ENCODE results near the gene SOX5. TPM values are rescaled to one million over a fixed set of nuclear protein-coding genes. Genes with fewer than 3 reads are reported as not detected.

Gene SOX5
- total and polyA plus RNA-seq, 12 donors: 0.47 to 10.4 (median 1.9) TPM

DNA sequence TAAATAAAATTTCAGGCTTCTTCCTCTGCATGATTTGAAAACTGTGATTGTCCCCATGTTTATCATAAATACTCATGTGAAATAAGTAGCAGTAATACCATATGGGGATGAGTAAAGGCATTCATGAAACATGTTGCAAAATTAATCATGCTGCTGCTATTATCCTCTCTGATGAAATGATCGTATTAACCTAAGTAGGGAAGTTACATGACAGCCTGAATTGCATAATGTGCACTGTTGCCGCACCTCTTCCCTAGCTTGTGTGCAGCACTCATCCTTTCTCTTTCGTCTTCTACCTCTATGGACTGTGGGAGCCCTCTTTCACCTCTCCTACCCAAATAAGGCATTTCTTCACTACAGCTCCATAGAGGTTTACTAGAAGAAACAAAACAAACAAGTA is 367.6 kb downstream of the SOX5 start:
- Histone ChIP-seq H3K27ac (no peak overlapping the region), H3K36me3 (replicated peaks in 1 of 2) (no peaks in the 10 kb centered on the region), H3K4me3 (no peak overlapping the region), H3K4me1 (replicated peaks in 1 of 2) (no peaks in the 10 kb centered on the region), H3K9me3 (replicated peaks in 1 of 3) (no peaks in the 10 kb centered on the region), H3K27me3 (no peaks in the 10 kb centered on the region)
- no peak for TF ChIP-seq POLR2A (IDR thresholded peaks at IDR 0.05)
- TF ChIP-seq, protein P1, sequence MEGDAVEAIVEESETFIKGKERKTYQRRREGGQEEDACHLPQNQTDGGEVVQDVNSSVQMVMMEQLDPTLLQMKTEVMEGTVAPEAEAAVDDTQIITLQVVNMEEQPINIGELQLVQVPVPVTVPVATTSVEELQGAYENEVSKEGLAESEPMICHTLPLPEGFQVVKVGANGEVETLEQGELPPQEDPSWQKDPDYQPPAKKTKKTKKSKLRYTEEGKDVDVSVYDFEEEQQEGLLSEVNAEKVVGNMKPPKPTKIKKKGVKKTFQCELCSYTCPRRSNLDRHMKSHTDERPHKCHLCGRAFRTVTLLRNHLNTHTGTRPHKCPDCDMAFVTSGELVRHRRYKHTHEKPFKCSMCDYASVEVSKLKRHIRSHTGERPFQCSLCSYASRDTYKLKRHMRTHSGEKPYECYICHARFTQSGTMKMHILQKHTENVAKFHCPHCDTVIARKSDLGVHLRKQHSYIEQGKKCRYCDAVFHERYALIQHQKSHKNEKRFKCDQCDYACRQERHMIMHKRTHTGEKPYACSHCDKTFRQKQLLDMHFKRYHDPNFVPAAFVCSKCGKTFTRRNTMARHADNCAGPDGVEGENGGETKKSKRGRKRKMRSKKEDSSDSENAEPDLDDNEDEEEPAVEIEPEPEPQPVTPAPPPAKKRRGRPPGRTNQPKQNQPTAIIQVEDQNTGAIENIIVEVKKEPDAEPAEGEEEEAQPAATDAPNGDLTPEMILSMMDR (IDR thresholded peaks at IDR 0.05): no peak
- intact Hi-C loops (cut with DNase I): no loop called here
- no peak for DNase-seq
- WGBS, 4 donors: 70 to 80% (median 77%) methylated on average over 3 of the region's 3 CpGs

DNA sequence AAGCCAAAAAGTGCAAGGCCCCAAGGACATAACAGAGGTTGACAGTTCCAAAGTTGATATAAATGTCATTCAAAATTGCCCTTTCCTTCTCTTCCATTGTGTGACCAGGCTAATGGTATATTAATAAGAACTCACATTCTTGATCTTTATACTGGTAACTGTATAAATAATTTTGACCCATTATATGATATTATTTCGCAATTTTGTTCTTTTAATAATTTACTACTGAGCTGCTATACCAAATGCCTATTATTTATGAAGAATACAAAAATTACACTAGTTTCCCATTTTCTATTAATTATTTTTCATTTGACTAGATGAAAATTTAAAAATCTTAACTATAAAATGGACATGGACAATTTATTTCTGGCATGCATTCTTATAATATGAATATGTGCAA is 370.2 kb downstream of the SOX5 start:
- intact Hi-C loops (cut with DNase I): no loop called here
- 79 to 86% (median 84%) methylated on average over 1 of the region's 1 CpG for WGBS, 4 donors
- H3K4me3 ChIP-seq: no peak overlapping the region

DNA sequence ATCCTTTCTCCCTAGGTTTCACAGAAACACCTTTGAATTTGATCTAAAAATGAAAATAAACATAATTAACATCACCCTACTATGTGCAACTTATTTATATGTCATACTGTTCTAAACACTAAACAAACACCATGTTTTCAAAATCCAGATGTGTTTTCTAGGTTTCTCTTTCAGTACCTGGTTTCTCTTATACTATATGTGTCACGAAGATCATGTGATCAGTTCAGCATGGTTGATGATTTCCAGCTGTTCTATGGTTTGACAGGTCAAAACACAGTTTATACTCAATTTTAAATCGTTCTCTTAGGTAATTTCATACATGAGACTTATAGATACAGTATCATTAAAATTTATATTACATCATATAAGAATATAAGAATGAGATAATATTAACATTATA is 373.1 kb downstream of the SOX5 start:
- WGBS, 4 donors: 56 to 70% (median 66%) methylated on average over 2 of the region's 2 CpGs
- Histone ChIP-seq H3K27ac (no peak overlapping the region), H3K9me3 (replicated peaks in 1 of 3) (no peaks in the 10 kb centered on the region), H3K4me3 (no peak overlapping the region), H3K27me3 (no peaks in the 10 kb centered on the region), H3K4me1 (replicated peaks in 1 of 2) (no peaks in the 10 kb centered on the region), H3K36me3 (replicated peaks in 1 of 2) (no peaks in the 10 kb centered on the region)
- TF ChIP-seq, protein P1 (IDR thresholded peaks at IDR 0.05): no peak
- no peak for TF ChIP-seq POLR2A (IDR thresholded peaks at IDR 0.05)
- no peak for DNase-seq
- intact Hi-C loops (cut with DNase I): no loop called here

More for the DNA sequence above, 370.2 kb downstream of the SOX5 start:
- no peak overlapping the region for H3K27ac ChIP-seq
- no peak for DNase-seq
- no peaks in the 10 kb centered on the region for H3K4me1 ChIP-seq (replicated peaks in 1 of 2)
- no peaks in the 10 kb centered on the region for H3K36me3 ChIP-seq (replicated peaks in 1 of 2)
- TF ChIP-seq, protein P1 (IDR thresholded peaks at IDR 0.05): no peak
- no peaks in the 10 kb centered on the region for H3K9me3 ChIP-seq (replicated peaks in 1 of 3)
- H3K27me3 ChIP-seq: no peaks in the 10 kb centered on the region

DNA sequence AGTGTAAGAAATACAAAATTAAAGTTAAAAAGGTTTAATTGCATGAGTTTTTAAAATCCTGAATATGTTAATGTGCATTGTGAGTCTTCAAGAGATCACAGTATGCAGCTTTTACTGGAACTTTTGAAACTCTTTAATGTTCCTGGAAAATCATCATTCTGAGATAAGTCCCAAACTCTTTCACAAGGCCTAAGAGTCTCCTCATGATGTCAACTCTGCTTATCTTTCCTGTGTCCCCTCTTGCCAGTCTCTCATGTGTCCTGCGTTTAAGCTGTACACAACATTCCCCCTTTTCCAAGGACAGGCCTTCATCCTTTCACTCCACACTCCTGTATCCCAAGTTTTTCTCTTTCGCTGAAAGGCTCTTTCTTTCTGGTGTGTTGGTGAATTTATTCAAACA is 380.1 kb downstream of the SOX5 start:
- no peaks in the 10 kb centered on the region for H3K36me3 ChIP-seq (replicated peaks in 1 of 2)
- H3K27ac ChIP-seq: no peak overlapping the region
- intact Hi-C loops (cut with DNase I): no loop called here
- H3K9me3 ChIP-seq (replicated peaks in 1 of 3): no peaks in the 10 kb centered on the region
- no peak overlapping the region for H3K4me3 ChIP-seq
- no peak for TF ChIP-seq POLR2A (IDR thresholded peaks at IDR 0.05)
- TF ChIP-seq, protein P1 (IDR thresholded peaks at IDR 0.05): no peak
- H3K4me1 ChIP-seq (replicated peaks in 1 of 2): peaks cover 0 to 8% of the 10 kb centered on the region in 2 donors
- WGBS, 4 donors: 79 to 88% (median 83%) methylated on average over 2 of the region's 2 CpGs
- DNase-seq: no peak
- no peaks in the 10 kb centered on the region for H3K27me3 ChIP-seq

All from adrenal gland (tissue), 12 donors.